ENCODE results near the gene SH3RF2.

SH3RF2 gene

GRCh38 chr5:146049704-146050026 lies 113.3 kb downstream of the SH3RF2 start:
- no peak for DNase-seq

- DNase-seq: no peak
Observed at GRCh38 chr5:146050086-146050485, 113.7 kb downstream of the SH3RF2 start.

GRCh38 chr5:146051678-146052077 lies 115.3 kb downstream of the SH3RF2 start:
- no peak for DNase-seq

GRCh38 chr5:146052780-146053179 lies 116.4 kb downstream of the SH3RF2 start:
- peak; percentile 23 for DNase-seq

GRCh38 chr5:146055432-146055831 lies 119.1 kb downstream of the SH3RF2 start:
- no peak for DNase-seq

GRCh38 chr5:146059460-146060220 lies 123.3 kb downstream of the SH3RF2 start:
- DNase-seq: no peak

- DNase-seq: no peak
Observed at GRCh38 chr5:146060221-146060585, 123.8 kb downstream of the SH3RF2 start.

- no peak for DNase-seq
Observed at GRCh38 chr5:146066968-146067367, 130.6 kb downstream of the SH3RF2 start.

- no peak for DNase-seq
Observed at GRCh38 chr5:146068206-146068605, 131.8 kb downstream of the SH3RF2 start.

GRCh38 chr5:146068977-146069779 lies 132.8 kb downstream of the SH3RF2 start:
- DNase-seq: no peak

- DNase-seq: no peak
Observed at GRCh38 chr5:146069780-146070099, 133.4 kb downstream of the SH3RF2 start.

GRCh38 chr5:146070746-146071145 lies 134.4 kb downstream of the SH3RF2 start:
- no peak for DNase-seq

- no peak for DNase-seq
Observed at GRCh38 chr5:146071171-146071570, 134.8 kb downstream of the SH3RF2 start.

GRCh38 chr5:146072595-146072994 lies 136.2 kb downstream of the SH3RF2 start:
- DNase-seq: no peak

- no peak for DNase-seq
Observed at GRCh38 chr5:146073239-146073900, 137.0 kb downstream of the SH3RF2 start.

- no peak for DNase-seq
Observed at GRCh38 chr5:146076028-146076427, 139.7 kb downstream of the SH3RF2 start.

GRCh38 chr5:146076455-146076854 lies 140.1 kb downstream of the SH3RF2 start:
- no peak for DNase-seq

GRCh38 chr5:146078566-146078965 lies 142.2 kb downstream of the SH3RF2 start:
- peak; percentile 13 for DNase-seq

GRCh38 chr5:146079695-146080373 lies 143.5 kb downstream of the SH3RF2 start:
- DNase-seq: peak; percentile 70

GRCh38 chr5:146081556-146081955 lies 145.2 kb downstream of the SH3RF2 start:
- no peak for DNase-seq

GRCh38 chr5:146082798-146083197 lies 146.4 kb downstream of the SH3RF2 start:
- peak; percentile 64 for DNase-seq

GRCh38 chr5:146084376-146084775 lies 148.0 kb downstream of the SH3RF2 start:
- no peak for DNase-seq

- DNase-seq: no peak
Observed at GRCh38 chr5:146088098-146088497, 151.7 kb downstream of the SH3RF2 start.
